Mesendoderm (in vitro differentiated cells): ENCODE measurements around the gene F13A1.

Experiments
- DNase-seq: peaks from one replicate; pipeline ENCODE4 v3.0.0; 2013
- H2AK5ac ChIP-seq: 2 replicates; pipeline ENCODE4 v1.6.1; 2013; ENCODE audit warnings: low read length, inconsistent platforms
- H2BK120ac ChIP-seq: 2 replicates; pipeline ENCODE4 v1.6.1; 2013; ENCODE audit warnings: low read depth, mild to moderate bottlenecking, low read length, moderate library complexity, mixed read lengths
- H2BK15ac ChIP-seq: replicated peaks from 2 replicates; pipeline ENCODE4 v1.6.1; 2013; ENCODE audit warnings: low read depth, mild to moderate bottlenecking, moderate library complexity
- H2BK5ac ChIP-seq: 2 replicates; pipeline ENCODE4 v1.6.1; 2013; ENCODE audit warnings: low read length, inconsistent platforms
- H3K18ac ChIP-seq: 2 replicates; pipeline ENCODE4 v1.6.1; 2013; ENCODE audit warnings: mild to moderate bottlenecking, low read length, mixed read lengths
- H3K23ac ChIP-seq: one replicate; pipeline ENCODE4 v1.6.1; 2013; ENCODE audit warnings: low read length
- H3K27ac ChIP-seq: 2 replicates; pipeline ENCODE4 v1.5.1; 2013; ENCODE audit warnings: low read depth, mild to moderate bottlenecking, inconsistent platforms, low read length, moderate library complexity
- H3K27me3 ChIP-seq: 2 replicates; pipeline ENCODE4 v1.6.1; 2013; ENCODE audit warnings: low read length, control low read depth, mild to moderate bottlenecking, inconsistent platforms; ENCODE audit not compliant: insufficient read depth, poor library complexity
- H3K36me3 ChIP-seq: 2 replicates; pipeline ENCODE4 v1.6.1; 2013; ENCODE audit warnings: low read length, inconsistent platforms; ENCODE audit not compliant: control insufficient read depth, insufficient read depth
- H3K4ac ChIP-seq: one replicate; pipeline ENCODE4 v1.6.1; 2013; ENCODE audit warnings: low read depth, mild to moderate bottlenecking, low read length, moderate library complexity
- H3K4me1 ChIP-seq: 2 replicates; pipeline ENCODE4 v1.6.1; 2013; ENCODE audit warnings: low read depth, low read length, inconsistent platforms; ENCODE audit not compliant: control insufficient read depth
- H3K4me2 ChIP-seq: 2 replicates; pipeline ENCODE4 v1.6.1; 2013; ENCODE audit warnings: low read length
- H3K4me3 ChIP-seq: 2 replicates; pipeline ENCODE4 v1.5.1; 2013; ENCODE audit warnings: mild to moderate bottlenecking, low read length
- H3K56ac ChIP-seq: one replicate; pipeline ENCODE4 v1.6.1; 2013; ENCODE audit warnings: low read length
- H3K79me1 ChIP-seq: 2 replicates; pipeline ENCODE4 v1.6.1; 2013; ENCODE audit warnings: low read length, inconsistent platforms
- H3K79me2 ChIP-seq: 2 replicates; pipeline ENCODE4 v1.6.1; 2013; ENCODE audit warnings: mild to moderate bottlenecking, low read length; ENCODE audit not compliant: control insufficient read depth, insufficient read depth
- H3K9ac ChIP-seq: 2 replicates; pipeline ENCODE4 v1.6.1; 2013; ENCODE audit warnings: low read length, inconsistent platforms
- H4K5ac ChIP-seq: one replicate; pipeline ENCODE4 v1.6.1; 2013; ENCODE audit warnings: low read length
- H4K8ac ChIP-seq: one replicate; pipeline ENCODE4 v1.6.1; 2013; ENCODE audit warnings: low read depth, mild to moderate bottlenecking, control low read depth, low read length, moderate library complexity
- WGBS: extraction: QIAGEN DNeasy Blood & Tissue Kit; methylation state at CpG from one replicate; pipeline ENCODE4 v1.1.7; 2013; ENCODE audit warnings: low lambda C conversion rate, missing lambda C conversion rate; ENCODE audit not compliant: insufficient coverage; ENCODE audit errors: extremely low coverage; 5-methylcytosine and 5-hydroxymethylcytosine counted together

The F13A1 gene

GRCh38 chr6:6362056-6362840 lies 41.8 kb upstream of the F13A1 start:
- Histone ChIP-seq H3K27me3 (no peaks in the 10 kb centered on the region), H2BK15ac (no peak overlapping the region), H3K79me1 (no peaks in the 10 kb centered on the region), H2BK5ac (no peak overlapping the region), H3K9ac (no peak overlapping the region), H4K5ac (no peak overlapping the region), H3K56ac (no peak overlapping the region), H3K18ac (no peak overlapping the region), H3K4me2 (no peak overlapping the region), H3K4ac (no peak overlapping the region), H2AK5ac (no peak overlapping the region), H3K4me3 (no peak overlapping the region), H3K27ac (no peak overlapping the region), H3K23ac (no peak overlapping the region), H3K79me2 (no peaks in the 10 kb centered on the region), H3K36me3 (no peaks in the 10 kb centered on the region), H4K8ac (no peak overlapping the region), H3K4me1 (no peaks in the 10 kb centered on the region), H2BK120ac (no peak overlapping the region)
- no CpG with 5 or more reads among the region's 5 CpGs for WGBS
- DNase-seq, result no peak

DNA sequence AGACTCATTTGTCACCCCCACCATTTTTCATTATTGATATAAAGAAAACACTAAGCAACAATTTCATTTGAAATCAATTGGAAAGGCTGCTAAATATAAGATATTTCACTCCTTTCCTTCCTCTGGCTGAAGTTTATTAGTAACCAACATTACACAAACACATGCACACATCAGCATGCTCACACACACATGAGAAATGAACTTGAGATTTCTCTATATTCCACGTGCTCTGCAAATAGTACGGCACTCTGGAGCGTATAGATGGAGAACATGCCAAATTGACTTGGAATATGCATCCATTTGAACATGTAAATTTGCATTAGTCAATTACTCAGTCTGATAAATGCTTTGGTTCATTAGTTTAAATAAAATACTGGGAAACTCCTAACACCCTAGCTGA lies 37.1 kb upstream of the F13A1 start:
- no peak overlapping the region for H3K27ac ChIP-seq
- no peak overlapping the region for H2BK5ac ChIP-seq
- H3K4me1 ChIP-seq, result no peaks in the 10 kb centered on the region
- H2AK5ac ChIP-seq, result no peak overlapping the region
- H3K56ac ChIP-seq, result no peak overlapping the region
- no peaks in the 10 kb centered on the region for H3K27me3 ChIP-seq
- H3K79me1 ChIP-seq, result no peaks in the 10 kb centered on the region
- H3K4me2 ChIP-seq, result no peak overlapping the region
- H2BK15ac ChIP-seq, result no peak overlapping the region
- H3K23ac ChIP-seq, result no peak overlapping the region
- no peak overlapping the region for H3K18ac ChIP-seq
- no peak overlapping the region for H3K4ac ChIP-seq
- WGBS, result no CpG with 5 or more reads among the region's 3 CpGs
- no peak overlapping the region for H4K8ac ChIP-seq
- no peak overlapping the region for H3K9ac ChIP-seq
- no peaks in the 10 kb centered on the region for H3K79me2 ChIP-seq
- H3K36me3 ChIP-seq, result no peaks in the 10 kb centered on the region
- H3K4me3 ChIP-seq, result no peak overlapping the region
- H4K5ac ChIP-seq, result no peak overlapping the region
- no peak for DNase-seq
- no peak overlapping the region for H2BK120ac ChIP-seq

DNA sequence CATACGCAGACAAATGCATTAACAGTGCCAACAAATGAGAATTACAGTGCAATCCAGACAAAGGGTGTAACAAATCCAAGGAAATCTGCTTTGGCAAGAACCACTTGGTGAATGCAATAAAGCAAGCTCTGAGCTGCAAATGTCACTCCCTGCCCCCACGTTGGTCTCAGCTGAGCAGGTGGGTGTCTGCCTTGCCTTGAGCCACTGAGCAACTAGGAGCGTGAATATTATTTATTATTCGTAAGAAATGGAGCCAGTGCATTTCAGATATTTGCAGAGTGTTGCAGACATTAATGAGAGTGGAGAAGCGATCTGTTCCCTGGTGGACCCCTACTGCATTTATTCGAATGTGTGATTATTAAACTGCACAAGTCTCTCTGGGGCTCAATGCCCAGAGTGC lies 36.6 kb upstream of the F13A1 start:
- H3K4me3 ChIP-seq, result no peak overlapping the region
- H3K23ac ChIP-seq, result no peak overlapping the region
- no peaks in the 10 kb centered on the region for H3K4me1 ChIP-seq
- H2BK5ac ChIP-seq, result no peak overlapping the region
- no peak overlapping the region for H3K18ac ChIP-seq
- H3K4me2 ChIP-seq, result no peak overlapping the region
- H3K79me1 ChIP-seq, result no peaks in the 10 kb centered on the region
- H3K9ac ChIP-seq, result no peak overlapping the region
- H2BK15ac ChIP-seq, result no peak overlapping the region
- H4K5ac ChIP-seq, result no peak overlapping the region
- no CpG with 5 or more reads among the region's 6 CpGs for WGBS
- H3K36me3 ChIP-seq, result no peaks in the 10 kb centered on the region
- no peaks in the 10 kb centered on the region for H3K79me2 ChIP-seq
- no peak overlapping the region for H3K27ac ChIP-seq
- no peak overlapping the region for H4K8ac ChIP-seq
- no peak overlapping the region for H3K4ac ChIP-seq
- H3K27me3 ChIP-seq, result no peaks in the 10 kb centered on the region
- DNase-seq, result no peak
- no peak overlapping the region for H3K56ac ChIP-seq
- H2BK120ac ChIP-seq, result no peak overlapping the region
- H2AK5ac ChIP-seq, result no peak overlapping the region

- no peak overlapping the region for H2BK15ac ChIP-seq
- no peaks in the 10 kb centered on the region for H3K27me3 ChIP-seq
- no peak overlapping the region for H3K4ac ChIP-seq
- no peaks in the 10 kb centered on the region for H3K79me2 ChIP-seq
- H4K5ac ChIP-seq, result no peak overlapping the region
- no peak overlapping the region for H2BK120ac ChIP-seq
- no peak overlapping the region for H3K27ac ChIP-seq
- H3K79me1 ChIP-seq, result no peaks in the 10 kb centered on the region
- no peak overlapping the region for H4K8ac ChIP-seq
- WGBS, result 100% methylated on average over 3 of the region's 6 CpGs
- H3K36me3 ChIP-seq, result no peaks in the 10 kb centered on the region
- H3K18ac ChIP-seq, result no peak overlapping the region
- no peak overlapping the region for H3K9ac ChIP-seq
- H3K4me2 ChIP-seq, result no peak overlapping the region
- H3K56ac ChIP-seq, result no peak overlapping the region
- DNase-seq, result no peak
- H3K4me3 ChIP-seq, result no peak overlapping the region
- no peaks in the 10 kb centered on the region for H3K4me1 ChIP-seq
- no peak overlapping the region for H2BK5ac ChIP-seq
- H3K23ac ChIP-seq, result no peak overlapping the region
- H2AK5ac ChIP-seq, result no peak overlapping the region
Measured at GRCh38 chr6:6352772-6353171, 32.3 kb upstream of the F13A1 start.

GRCh38 chr6:6351511-6352025 lies 31.1 kb upstream of the F13A1 start:
- H3K4me1 ChIP-seq, result no peaks in the 10 kb centered on the region
- no CpG with 5 or more reads among the region's 6 CpGs for WGBS
- H2AK5ac ChIP-seq, result no peak overlapping the region
- H3K36me3 ChIP-seq, result no peaks in the 10 kb centered on the region
- no peak overlapping the region for H3K18ac ChIP-seq
- no peaks in the 10 kb centered on the region for H3K79me2 ChIP-seq
- DNase-seq, result no peak
- no peak overlapping the region for H2BK5ac ChIP-seq
- H4K8ac ChIP-seq, result no peak overlapping the region
- no peak overlapping the region for H3K4me2 ChIP-seq
- H3K27ac ChIP-seq, result no peak overlapping the region
- H3K4ac ChIP-seq, result no peak overlapping the region
- H3K56ac ChIP-seq, result no peak overlapping the region
- no peak overlapping the region for H4K5ac ChIP-seq
- H3K23ac ChIP-seq, result no peak overlapping the region
- no peak overlapping the region for H3K9ac ChIP-seq
- no peak overlapping the region for H2BK15ac ChIP-seq
- H3K4me3 ChIP-seq, result no peak overlapping the region
- H3K27me3 ChIP-seq, result no peaks in the 10 kb centered on the region
- no peaks in the 10 kb centered on the region for H3K79me1 ChIP-seq
- H2BK120ac ChIP-seq, result no peak overlapping the region

- Histone ChIP-seq H4K5ac (no peak overlapping the region), H2BK15ac (no peak overlapping the region), H3K4me2 (no peak overlapping the region), H3K36me3 (no peaks in the 10 kb centered on the region), H3K79me2 (no peaks in the 10 kb centered on the region), H2BK120ac (no peak overlapping the region), H2BK5ac (no peak overlapping the region), H3K56ac (no peak overlapping the region), H3K4me1 (no peaks in the 10 kb centered on the region), H4K8ac (no peak overlapping the region), H3K23ac (no peak overlapping the region), H3K27ac (no peak overlapping the region), H3K9ac (no peak overlapping the region), H3K27me3 (no peaks in the 10 kb centered on the region), H3K4ac (no peak overlapping the region), H3K4me3 (no peak overlapping the region), H3K79me1 (no peaks in the 10 kb centered on the region), H3K18ac (no peak overlapping the region), H2AK5ac (no peak overlapping the region)
- no peak for DNase-seq
- WGBS, result no CpG with 5 or more reads among the region's 4 CpGs
Measured at GRCh38 chr6:6350696-6351095, 30.2 kb upstream of the F13A1 start.
